Common myeloid progenitor, CD34-positive (primary cell): ENCODE results near the gene TMBIM1.
A peak's percentile ranks its signal among the peaks of the same experiment; 100 is the strongest.
"Not testable (repeated sequence)": the region's sequence is repeated elsewhere in the genome, so short reads cannot be mapped to it uniquely, and the experiment has no call there.

Source experiments
- CTCF ChIA-PET: fragments of 350-600 bp; sonication (Branson Sonifier 250); formaldehyde crosslinking; loops from one replicate; lab custom pipeline; 2021; ENCODE audit warnings: antibody characterized with exemption; lab: Charles Lee
- POLR2A ChIA-PET: fragments of 350-600 bp; sonication (Branson Sonifier 250); formaldehyde crosslinking; loops from one replicate; lab custom pipeline; 2021; ENCODE audit warnings: antibody characterized with exemption; lab: Charles Lee
- DNase-seq, 3 donors: peaks; one replicate each; pipeline versions ENCODE4 v3.0.0 to v3.0.0-alpha.2; 2013
- H3K27ac ChIP-seq, 2 experiments: 1 replicate in 1 of 2; 2 replicates in 1 of 2; pipeline ENCODE4 v1.7.0; 2013; ENCODE audit warnings: inconsistent platforms in 2 of 2, low read length in 2 of 2, mild to moderate bottlenecking in 2 of 2, low read depth in 1 of 2, moderate library complexity in 1 of 2; ENCODE audit not compliant: severe bottlenecking in 2 of 2, insufficient read depth in 1 of 2, poor library complexity in 1 of 2
- H3K27me3 ChIP-seq, 5 experiments: replicated peaks in 2 of 5; 1 replicate in 3 of 5; 2 replicates in 2 of 5; pipeline versions ENCODE4 v1.6.1 to v1.7.0; 2013; ENCODE audit warnings: low read length in 4 of 5, mild to moderate bottlenecking in 2 of 5, moderate library complexity in 2 of 5, inconsistent platforms in 1 of 5; ENCODE audit not compliant: insufficient read depth in 5 of 5, control insufficient read depth in 4 of 5
- H3K36me3 ChIP-seq, 4 experiments: 1 replicate in 2 of 4; 2 replicates in 2 of 4; pipeline versions ENCODE4 v1.6.1 to v1.7.0; 2013; ENCODE audit warnings: low read length in 3 of 4, control low read depth in 1 of 4, mild to moderate bottlenecking in 1 of 4; ENCODE audit not compliant: control insufficient read depth in 4 of 4, insufficient read depth in 4 of 4
- H3K4me1 ChIP-seq, 4 experiments: 1 replicate in 3 of 4; 2 replicates in 1 of 4; pipeline versions ENCODE4 v1.6.1 to v1.7.1; 2013; ENCODE audit warnings: low read length in 3 of 4, mild to moderate bottlenecking in 3 of 4, control low read depth in 1 of 4, inconsistent platforms in 1 of 4, moderate library complexity in 1 of 4; ENCODE audit not compliant: control insufficient read depth in 4 of 4, insufficient read depth in 4 of 4; ENCODE audit errors: control extremely low read depth in 1 of 4
- H3K4me3 ChIP-seq, 7 experiments: 1 replicate in 4 of 7; 2 replicates in 3 of 7; pipeline versions ENCODE4 v1.5.1 to v1.7.0; 2013; ENCODE audit warnings: mild to moderate bottlenecking in 7 of 7, low read length in 6 of 7, moderate library complexity in 6 of 7, inconsistent platforms in 2 of 7, low read depth in 2 of 7, control low read depth in 1 of 7; ENCODE audit not compliant: insufficient read depth in 4 of 7, control insufficient read depth in 1 of 7; ENCODE audit errors: extremely low read depth in 1 of 7
- H3K9me3 ChIP-seq, 5 experiments: 1 replicate in 4 of 5; 2 replicates in 1 of 5; pipeline versions ENCODE4 v1.6.1 to v1.7.1; 2013; ENCODE audit warnings: low read length in 4 of 5, mild to moderate bottlenecking in 2 of 5, inconsistent platforms in 1 of 5, low read depth in 1 of 5, moderate library complexity in 1 of 5; ENCODE audit not compliant: control insufficient read depth in 4 of 5, insufficient read depth in 2 of 5; ENCODE audit errors: control extremely low read depth in 1 of 5
- WGBS: methylation state at CpG from one replicate; pipeline ENCODE4 v1.1.5; 2013; ENCODE audit not compliant: insufficient coverage; 5-methylcytosine and 5-hydroxymethylcytosine counted together

The TMBIM1 gene

DNA sequence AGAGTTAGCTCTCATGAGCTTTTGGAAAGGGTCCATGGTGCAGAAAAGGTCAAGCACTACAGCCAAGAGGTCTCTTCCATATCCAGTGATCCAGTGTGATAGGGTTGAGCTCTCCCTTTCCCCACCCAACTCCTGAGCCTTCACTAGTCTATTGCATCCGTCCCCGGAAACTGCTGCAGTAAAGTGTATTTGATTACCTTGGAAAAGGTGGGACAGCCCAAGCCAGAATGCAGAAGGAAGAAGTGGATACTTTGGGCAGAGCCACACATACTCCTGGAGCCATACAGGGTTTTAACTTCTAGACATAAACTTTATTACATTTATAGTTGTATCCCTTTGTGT lies 18.4 kb downstream of the TMBIM1 start:
- peaks cover 5 to 57% (median 53%) of the 10 kb centered on the region in 4 experiments for H3K36me3 ChIP-seq
- DNase-seq: no peak
- no peaks in the 10 kb centered on the region for H3K27me3 ChIP-seq
- H3K4me3 ChIP-seq: no peak overlapping the region
- no peaks in the 10 kb centered on the region for H3K9me3 ChIP-seq
- CTCF ChIA-PET: interaction anchor here (1.1 to 11.2 kb wide), 10 partner anchors 15 to 273 kb away, joined by 3 to 383 read pairs (median 10); partner anchors contain the start of genes CATIP and TMBIM1
- POLR2A ChIA-PET: interaction anchor here (0.6 to 4.7 kb wide), 2 partner anchors 13 to 93 kb away, joined by 3 to 20 read pairs; no protein-coding TSS in a partner anchor
- peaks cover 5 to 35% (median 25%) of the 10 kb centered on the region in 4 experiments for H3K4me1 ChIP-seq
- WGBS: no CpG with 5 or more reads among the region's 2 CpGs
- no peak overlapping the region for H3K27ac ChIP-seq

DNA sequence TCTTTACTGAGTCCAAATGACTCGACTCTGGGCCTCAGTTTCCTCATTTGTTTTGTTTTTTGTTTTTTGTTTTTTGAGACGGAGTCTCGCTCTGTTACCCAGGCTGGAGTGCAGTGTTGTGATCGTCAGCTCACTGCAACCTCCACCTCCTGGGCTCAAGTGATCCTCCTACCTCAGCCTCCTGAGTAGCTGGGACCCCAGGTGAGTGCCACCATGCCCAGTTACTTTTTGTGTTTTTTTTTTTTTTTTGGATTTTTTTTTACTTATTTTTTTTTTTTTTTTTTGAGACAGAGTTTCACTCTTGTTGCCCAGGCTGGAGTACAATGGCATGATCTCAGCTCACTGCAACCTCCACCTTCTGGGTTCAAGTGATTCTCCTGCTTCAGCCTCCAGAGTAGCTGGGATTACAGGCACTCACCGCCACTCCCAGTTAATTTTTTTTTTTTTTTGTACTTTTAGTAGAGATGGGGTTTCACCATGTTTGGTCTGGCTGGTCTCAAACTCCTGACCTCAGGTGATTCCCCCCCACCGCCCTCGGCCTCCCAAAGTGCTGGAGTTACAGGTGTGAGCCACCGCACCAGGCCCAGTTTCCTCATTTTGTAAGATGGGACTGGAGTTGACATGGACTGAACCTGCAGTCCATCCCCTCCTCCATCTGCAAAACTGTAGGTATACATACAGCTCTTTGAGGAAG lies 18.9 kb downstream of the TMBIM1 start:
- H3K27ac ChIP-seq, H3K4me3 ChIP-seq, DNase-seq: not testable (repeated sequence)

DNA sequence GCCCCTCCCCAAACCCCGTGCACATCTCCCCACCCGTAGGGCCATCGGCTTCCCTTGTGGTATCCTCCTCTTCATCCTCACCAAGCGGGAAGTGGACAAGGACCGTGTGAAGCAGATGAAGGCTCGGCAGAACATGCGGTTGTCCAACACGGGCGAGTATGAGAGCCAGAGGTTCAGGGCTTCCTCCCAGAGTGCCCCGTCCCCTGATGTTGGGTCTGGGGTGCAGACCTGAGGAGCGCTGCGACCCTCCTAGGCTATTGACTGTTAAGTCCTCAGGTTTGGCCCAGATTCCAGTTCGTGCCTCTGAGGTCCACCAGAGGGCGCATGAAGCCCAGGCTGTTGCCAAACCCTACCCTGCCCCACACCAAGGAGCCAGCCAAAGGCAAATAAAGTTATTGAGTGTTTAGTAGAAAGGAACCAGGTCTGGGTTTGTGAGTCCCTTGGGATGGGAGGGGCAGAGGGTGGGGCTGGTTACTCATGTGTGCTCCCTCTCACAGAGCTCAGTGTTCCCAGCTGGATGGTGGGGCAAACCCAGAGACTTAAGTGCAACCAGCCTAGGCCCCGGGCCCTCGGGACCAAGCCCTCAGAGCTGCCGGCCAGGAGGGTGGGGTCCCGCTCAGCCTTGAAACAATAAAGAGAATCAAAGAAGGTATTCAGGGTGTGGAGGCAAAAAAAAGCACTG lies 19.6 kb downstream of the TMBIM1 start:
- CTCF ChIA-PET: interaction anchor here (0.6 to 11.2 kb wide), 21 partner anchors 14 to 288 kb away, joined by 3 to 383 read pairs (median 3); partner anchors contain the start of genes CATIP and TMBIM1

More for the DNA sequence above, 18.9 kb downstream of the TMBIM1 start:
- Histone ChIP-seq H3K4me1 (peaks cover 5 to 36% (median 26%) of the 10 kb centered on the region in 4 experiments), H3K36me3 (peaks cover 5 to 52% (median 49%) of the 10 kb centered on the region in 4 experiments)
- 92% methylated on average over 2 of the region's 8 CpGs for WGBS
- H3K27me3 ChIP-seq, H3K9me3 ChIP-seq: not testable (repeated sequence)
- ChIA-PET POLR2A (interaction anchor here (0.6 to 4.7 kb wide), 4 partner anchors 8 to 93 kb away, joined by 3 to 20 read pairs (median 4); no protein-coding TSS in a partner anchor), CTCF (interaction anchor here (0.6 to 11.2 kb wide), 19 partner anchors 15 to 287 kb away, joined by 3 to 383 read pairs (median 4); partner anchors contain the start of genes CATIP and TMBIM1)

DNA sequence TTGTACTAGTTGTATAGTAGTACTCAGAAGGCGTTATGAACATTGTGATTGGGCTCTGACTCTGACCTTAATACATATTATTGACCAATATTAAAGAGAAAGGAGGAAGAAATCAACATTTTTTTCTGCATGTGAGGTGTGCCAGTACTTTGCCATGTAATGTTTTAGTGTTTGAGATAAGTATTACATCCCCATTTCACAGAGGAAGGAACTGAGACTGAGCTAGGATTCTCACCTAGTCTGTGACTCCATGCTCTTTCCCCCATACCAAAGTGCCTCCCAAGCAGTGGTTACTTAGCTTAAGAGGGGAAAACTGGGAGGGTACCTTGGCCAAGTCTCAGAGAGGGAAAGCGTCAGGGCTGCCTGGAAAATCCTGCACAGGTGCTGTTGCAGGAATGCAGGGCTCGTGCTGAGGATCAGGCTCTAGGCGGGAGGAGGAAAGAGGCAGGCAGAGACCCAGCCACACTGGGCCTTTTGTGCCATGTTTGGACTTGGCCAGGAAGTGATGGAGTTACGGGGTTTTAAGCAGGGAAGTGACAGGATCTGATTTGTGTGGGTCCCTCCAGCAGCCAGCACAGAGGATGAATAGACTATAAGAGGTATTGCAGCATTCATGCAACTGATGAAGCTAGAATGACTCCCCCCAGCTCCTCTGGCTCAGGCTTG lies 20.3 kb downstream of the TMBIM1 start:
- ChIA-PET POLR2A (interaction anchor here (4.7 kb wide), 1 partner anchor 15 kb away, joined by 20 read pairs; no protein-coding TSS in a partner anchor), CTCF (interaction anchor here (0.7 to 11.2 kb wide), 18 partner anchors 13 to 230 kb away, joined by 3 to 383 read pairs (median 8); partner anchors contain the start of genes CATIP and TMBIM1)
- Histone ChIP-seq H3K27me3 (no peaks in the 10 kb centered on the region), H3K27ac (no peak overlapping the region), H3K36me3 (peaks cover 6 to 46% (median 44%) of the 10 kb centered on the region in 4 experiments), H3K9me3 (no peaks in the 10 kb centered on the region), H3K4me3 (peak overlapping the region in 2 of 7 experiments; percentile 12 to 16), H3K4me1 (peaks cover 5 to 36% (median 26%) of the 10 kb centered on the region in 4 experiments)
- DNase-seq: peak in 1 of 3 donors; percentile 20
- 92% methylated on average over 3 of the region's 5 CpGs for WGBS

More for the DNA sequence above, 19.6 kb downstream of the TMBIM1 start:
- DNase-seq: peak; percentile 84 to 92 (median 87)
- no peaks in the 10 kb centered on the region for H3K27me3 ChIP-seq
- H3K9me3 ChIP-seq: no peaks in the 10 kb centered on the region
- H3K4me1 ChIP-seq: peaks cover 5 to 36% (median 26%) of the 10 kb centered on the region in 4 experiments
- H3K4me3 ChIP-seq: peak overlapping the region in 1 of 7 experiments; percentile 12
- H3K27ac ChIP-seq: no peak overlapping the region
- peaks cover 3 to 46% (median 44%) of the 10 kb centered on the region in 4 experiments for H3K36me3 ChIP-seq
- POLR2A ChIA-PET: interaction anchor here (0.7 to 4.7 kb wide), 3 partner anchors 9 to 18 kb away, joined by 4 to 20 read pairs (median 4); no protein-coding TSS in a partner anchor
- 55% methylated on average over 16 of the region's 18 CpGs for WGBS

DNA sequence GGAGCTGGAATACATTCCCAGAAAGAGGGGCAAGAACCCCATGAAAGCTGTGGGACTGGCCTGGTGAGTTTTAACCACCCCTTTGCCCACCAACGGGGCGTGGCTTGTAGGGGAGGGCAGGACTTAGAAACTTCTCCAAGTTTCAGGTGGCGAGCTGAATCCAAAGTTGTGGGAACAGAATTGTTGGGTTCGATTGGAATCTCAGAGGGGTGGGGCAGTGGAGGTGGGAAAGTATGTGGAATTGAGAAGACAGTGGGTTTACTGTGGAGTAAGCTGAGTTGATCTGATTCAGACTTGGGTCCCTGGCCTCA lies 20.9 kb downstream of the TMBIM1 start:
- no peaks in the 10 kb centered on the region for H3K9me3 ChIP-seq
- WGBS: 81% methylated on average over 4 of the region's 4 CpGs
- ChIA-PET CTCF (interaction anchor here (0.9 to 11.2 kb wide), 18 partner anchors 8 to 229 kb away, joined by 3 to 383 read pairs (median 8); partner anchors contain the start of genes CATIP and TMBIM1), POLR2A (interaction anchor here (1.1 to 4.7 kb wide), 2 partner anchors 13 to 15 kb away, joined by 4 to 20 read pairs; no protein-coding TSS in a partner anchor)
- H3K4me3 ChIP-seq: peak overlapping the region in 5 of 7 experiments; percentile 89 to 98 (median 95)
- DNase-seq: no peak
- no peaks in the 10 kb centered on the region for H3K27me3 ChIP-seq
- peaks cover 5 to 36% (median 26%) of the 10 kb centered on the region in 4 experiments for H3K4me1 ChIP-seq
- H3K36me3 ChIP-seq: peaks cover 3 to 46% (median 44%) of the 10 kb centered on the region in 4 experiments
- H3K27ac ChIP-seq: peak overlapping the region in 1 of 2 experiments; percentile 4

DNA sequence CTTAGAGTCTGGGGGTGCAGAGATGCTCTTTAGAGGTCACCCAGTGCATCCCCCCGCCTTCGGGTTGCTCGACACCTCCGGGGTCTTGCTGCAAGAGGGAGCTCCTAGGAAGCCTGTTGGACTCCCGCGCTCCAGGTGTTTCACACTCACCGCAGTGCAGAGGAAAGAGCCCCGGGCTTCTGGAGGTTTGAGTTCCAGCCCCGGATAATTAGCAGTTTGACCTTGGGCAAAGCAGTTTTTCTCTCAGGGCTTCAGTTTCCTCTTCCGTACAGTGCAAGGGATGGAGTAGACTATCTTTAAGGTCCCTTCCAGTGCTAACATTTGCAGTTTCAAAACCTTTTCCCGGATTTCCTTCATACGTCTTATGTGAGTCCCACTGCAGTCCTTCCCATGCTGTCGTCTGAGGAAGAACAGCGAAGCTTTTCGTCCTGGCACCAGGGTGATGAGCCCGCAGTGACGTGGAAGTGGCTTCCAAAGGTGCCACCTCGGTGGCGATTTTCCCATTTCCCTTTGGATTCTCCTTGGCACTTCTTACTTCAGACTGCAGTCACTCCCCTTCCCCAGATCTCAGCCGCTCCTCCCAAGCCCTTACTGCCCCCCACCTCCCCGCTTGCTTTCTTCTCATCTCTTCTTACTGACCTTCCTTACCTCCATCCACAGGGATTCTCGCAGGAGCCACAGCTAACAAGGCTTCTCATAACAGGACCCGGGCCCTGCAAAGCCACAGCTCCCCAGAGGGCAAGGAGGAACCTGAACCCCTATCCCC lies 21.4 kb downstream of the TMBIM1 start:
- H3K36me3 ChIP-seq: peaks cover 5 to 46% (median 44%) of the 10 kb centered on the region in 4 experiments
- peak overlapping the region; percentile 33 to 57 for H3K27ac ChIP-seq
- CTCF ChIA-PET: interaction anchor here (0.8 to 11.2 kb wide), 23 partner anchors 9 to 229 kb away, joined by 3 to 383 read pairs (median 5); partner anchors contain the start of genes ARPC2, CATIP and TMBIM1
- H3K27me3 ChIP-seq: no peaks in the 10 kb centered on the region
- no peaks in the 10 kb centered on the region for H3K9me3 ChIP-seq
- POLR2A ChIA-PET: interaction anchor here (0.7 to 4.7 kb wide), 5 partner anchors 13 to 125 kb away, joined by 3 to 20 read pairs (median 4); no protein-coding TSS in a partner anchor
- peaks cover 5 to 36% (median 26%) of the 10 kb centered on the region in 4 experiments for H3K4me1 ChIP-seq
- H3K4me3 ChIP-seq: peak overlapping the region; percentile 67 to 98 (median 95)
- DNase-seq: no peak
- WGBS: 9% methylated on average over 23 of the region's 23 CpGs
